Neural cell (in vitro differentiated cells): ENCODE measurements around the gene VAT1L. TPM values are rescaled to one million over a fixed set of nuclear protein-coding genes. Genes with fewer than 3 reads are reported as not detected.

Source experiments
- H2AFZ ChIP-seq: fragments of 200-600, 300-800 bp; sonication (generic), shearing (Covaris generic); 2 replicates; pipeline ENCODE4 v1.6.0; 2014; ENCODE audit warnings: low read depth, mild to moderate bottlenecking, antibody characterized with exemption, low read length, moderate library complexity
- H3F3A ChIP-seq: fragments of 200-600 bp; shearing (Covaris generic); 2 replicates; pipeline ENCODE4 v1.6.1; 2016; ENCODE audit warnings: mild to moderate bottlenecking, moderate library complexity, mixed read lengths, antibody characterized with exemption, low read length; ENCODE audit not compliant: insufficient read depth, poor library complexity, severe bottlenecking
- H3K27ac ChIP-seq: fragments of 200-600, 300-800 bp; sonication (generic), shearing (Covaris generic); 2 replicates; pipeline ENCODE4 v1.5.1; 2014; ENCODE audit warnings: mild to moderate bottlenecking, low read length, moderate library complexity
- H3K27me3 ChIP-seq: fragments of 300-800, 200-600 bp; sonication (generic), shearing (Covaris generic); 2 replicates; pipeline ENCODE4 v1.6.0; 2014; ENCODE audit warnings: mild to moderate bottlenecking, low read depth, low read length, moderate library complexity; ENCODE audit not compliant: insufficient read depth
- H3K36me3 ChIP-seq: fragments of 300-800, 200-600 bp; sonication (generic), shearing (Covaris generic); 2 replicates; pipeline ENCODE4 v1.5.1; 2014; ENCODE audit warnings: mild to moderate bottlenecking, antibody characterized with exemption, low read length, moderate library complexity; ENCODE audit not compliant: insufficient read depth
- H3K4me2 ChIP-seq: fragments of 300-800, 200-600 bp; sonication (generic), shearing (Covaris generic); 2 replicates; pipeline ENCODE4 v1.6.0; 2014; ENCODE audit warnings: mild to moderate bottlenecking, low read length
- H3K4me3 ChIP-seq: fragments of 300-800, 200-600 bp; sonication (generic), shearing (Covaris generic); 2 replicates; pipeline ENCODE4 v1.5.1; 2014; ENCODE audit warnings: mild to moderate bottlenecking, low read length, moderate library complexity
- H3K79me2 ChIP-seq: fragments of 200-600 bp; shearing (Covaris generic); replicated peaks from 2 replicates; pipeline ENCODE4 v1.6.0; 2014; ENCODE audit warnings: mild to moderate bottlenecking, low read length, moderate library complexity; ENCODE audit not compliant: insufficient read depth
- H3K9ac ChIP-seq: fragments of 300-800, 200-600 bp; sonication (generic), shearing (Covaris generic); 2 replicates; pipeline ENCODE4 v1.6.1; 2016; ENCODE audit warnings: mild to moderate bottlenecking, low read length, mixed read lengths
- H3K9me2 ChIP-seq: fragments of 200-600 bp; shearing (Covaris generic); 2 replicates; pipeline ENCODE4 v1.6.1; 2016; ENCODE audit warnings: mild to moderate bottlenecking, low read length, mixed read lengths; ENCODE audit not compliant: insufficient read depth
- H3K9me3 ChIP-seq: fragments of 200-600, 300-800 bp; sonication (generic), shearing (Covaris generic); 2 replicates; pipeline ENCODE4 v1.6.1; 2016; ENCODE audit warnings: mild to moderate bottlenecking, mixed run types, low read length, moderate library complexity, mixed read lengths
- H4K20me1 ChIP-seq: fragments of 200-600 bp; shearing (Covaris generic); 2 replicates; pipeline ENCODE4 v1.6.1; 2016; ENCODE audit warnings: mild to moderate bottlenecking, mixed run types; ENCODE audit not compliant: insufficient read depth
- CTCF ChIP-seq: fragments of 450-650 bp; IDR thresholded peaks from 2 replicates; pipeline ENCODE4 v1.5.1; 2014; ENCODE audit warnings: antibody characterized with exemption, mild to moderate bottlenecking, moderate library complexity; ENCODE audit not compliant: poor library complexity, severe bottlenecking
- EP300 ChIP-seq: fragments of 450-650 bp; conservative IDR thresholded peaks from 2 replicates; pipeline ENCODE4 v1.6.1; 2014; ENCODE audit warnings: antibody characterized with exemption, mild to moderate bottlenecking, moderate library complexity; ENCODE audit not compliant: poor library complexity, severe bottlenecking
- EZH2 ChIP-seq: fragments of 200-600, 300-800 bp; shearing (Covaris generic), sonication (generic); IDR thresholded peaks from 2 replicates; pipeline ENCODE4 v1.6.1; 2014; ENCODE audit warnings: antibody characterized with exemption, low read length, borderline replicate concordance, mild to moderate bottlenecking; ENCODE audit not compliant: insufficient read depth, poor library complexity, severe bottlenecking
- MXI1 ChIP-seq: fragments of 450-650 bp; conservative IDR thresholded peaks from 2 replicates; pipeline ENCODE4 v1.6.1; 2014; ENCODE audit warnings: antibody characterized with exemption, mild to moderate bottlenecking; ENCODE audit not compliant: poor library complexity, severe bottlenecking
- POLR2AphosphoS5 ChIP-seq: IDR thresholded peaks from 2 replicates; pipeline ENCODE4 v1.6.1; 2012
- RAD21 ChIP-seq: fragments of 450-650 bp; conservative IDR thresholded peaks from 2 replicates; pipeline ENCODE4 v1.6.1; 2014; ENCODE audit warnings: antibody characterized with exemption, mild to moderate bottlenecking, moderate library complexity
- REST ChIP-seq: IDR thresholded peaks from 2 replicates; pipeline ENCODE4 v1.6.1; 2012; ENCODE audit warnings: borderline replicate concordance
- SMC3 ChIP-seq: fragments of 450-650 bp; conservative IDR thresholded peaks from 2 replicates; pipeline ENCODE4 v1.6.1; 2014; ENCODE audit warnings: antibody characterized with exemption, mild to moderate bottlenecking, moderate library complexity; ENCODE audit not compliant: poor library complexity
- TAF1 ChIP-seq: IDR thresholded peaks from 2 replicates; pipeline ENCODE4 v1.6.1; 2012; ENCODE audit warnings: low read depth
- polyA plus RNA-seq: library from polyadenylated mRNA; depleted of rRNA; stranded (reverse); fragments of >200 nt; gene quantifications from 2 replicates; pipeline ENCODE4 v1.2.3, GENCODE V29; 2014

VAT1L gene
- polyA plus RNA-seq, 1 donor from 2014 or later, result 54.5 TPM

GRCh38 chr16:77868052-77868451 is 79.7 kb downstream of the VAT1L start:
- Histone ChIP-seq H3K36me3 (no peaks in the 10 kb centered on the region), H3K9me3 (no peaks in the 10 kb centered on the region), H3K79me2 (no peaks in the 10 kb centered on the region), H2AFZ (no peak overlapping the region), H3F3A (no peaks in the 10 kb centered on the region), H3K4me2 (no peak overlapping the region), H3K9me2 (no peaks in the 10 kb centered on the region), H3K9ac (no peak overlapping the region), H3K27me3 (no peaks in the 10 kb centered on the region), H4K20me1 (no peaks in the 10 kb centered on the region), H3K4me3 (no peak overlapping the region), H3K27ac (no peak overlapping the region)
- no peak for TF ChIP-seq CTCF
- no peak for TF ChIP-seq POLR2AphosphoS5
- no peak for TF ChIP-seq SMC3
- no peak for TF ChIP-seq EZH2
- no peak for TF ChIP-seq EP300
- TF ChIP-seq MXI1, result no peak
- TF ChIP-seq REST, result no peak
- TF ChIP-seq TAF1, result no peak
- TF ChIP-seq RAD21, result no peak

- Histone ChIP-seq H3K79me2 (no peaks in the 10 kb centered on the region), H3F3A (no peaks in the 10 kb centered on the region), H4K20me1 (no peaks in the 10 kb centered on the region), H3K9me3 (no peaks in the 10 kb centered on the region), H3K27ac (no peak overlapping the region), H3K4me2 (no peak overlapping the region), H3K4me3 (no peak overlapping the region), H3K27me3 (no peaks in the 10 kb centered on the region), H2AFZ (no peak overlapping the region), H3K9me2 (no peaks in the 10 kb centered on the region), H3K9ac (no peak overlapping the region), H3K36me3 (no peaks in the 10 kb centered on the region)
- TF ChIP-seq EP300 (no peak), TAF1 (no peak)
Observed at GRCh38 chr16:77868478-77868877, 80.1 kb downstream of the VAT1L start.
